ENCODE results near the gene HDAC11. TPM values are rescaled to one million over a fixed set of nuclear protein-coding genes. Genes with fewer than 3 reads are reported as not detected.
A peak's percentile ranks its signal among the peaks of the same experiment; 100 is the strongest.

Gene HDAC11
- total and polyA plus RNA-seq, 7 donors: 9.2 to 29.6 (median 22.3) TPM

- no peak overlapping the region for H3K27ac ChIP-seq
- no peaks in the 10 kb centered on the region for H3K9me3 ChIP-seq
- 76 to 85% (median 77%) methylated on average over 6 of the region's 6 CpGs for WGBS, 3 donors
- intact Hi-C loops (cut with DNase I): loop anchor here in 1 of 2 donors (10.0 kb wide), 1 partner anchor 111 kb away; no protein-coding TSS in a partner anchor
- no peaks in the 10 kb centered on the region for H3K27me3 ChIP-seq (ENCODE audit: insufficient read depth in 3 of 3, low read length in 2 of 3)
- H3K36me3 ChIP-seq (ENCODE audit: insufficient read depth in 1 of 2, low read depth in 1 of 2): no peaks in the 10 kb centered on the region
- no peak for DNase-seq
- no peak for ATAC-seq
- no peak for TF ChIP-seq CTCF (IDR thresholded peaks at IDR 0.05)
- H3K4me1 ChIP-seq: peaks cover 3% of the 10 kb centered on the region
- H3K4me3 ChIP-seq: no peak overlapping the region
These were observed 24.5 kb upstream of the HDAC11 start for GRCh38 chr3:13455644-13456043.

- DNase-seq (no peak), ATAC-seq (no peak)
- Histone ChIP-seq H3K36me3 (ENCODE audit: insufficient read depth in 1 of 2, low read depth in 1 of 2) (no peaks in the 10 kb centered on the region), H3K4me3 (no peak overlapping the region), H3K9me3 (no peaks in the 10 kb centered on the region), H3K27me3 (ENCODE audit: insufficient read depth in 3 of 3, low read length in 2 of 3) (no peaks in the 10 kb centered on the region), H3K27ac (no peak overlapping the region), H3K4me1 (peaks cover 13% of the 10 kb centered on the region)
- 92 to 96% (median 93%) methylated on average over 4 of the region's 4 CpGs for WGBS, 3 donors
- intact Hi-C loops (cut with DNase I): loop anchor here in 1 of 2 donors (10.0 kb wide), 1 partner anchor 113 kb away; no protein-coding TSS in a partner anchor
- no peak for TF ChIP-seq CTCF (IDR thresholded peaks at IDR 0.05)
These were observed 22.5 kb upstream of the HDAC11 start for GRCh38 chr3:13457593-13457992.

- peaks cover 17% of the 10 kb centered on the region for H3K4me1 ChIP-seq
- TF ChIP-seq CTCF (IDR thresholded peaks at IDR 0.05): no peak
- intact Hi-C loops (cut with DNase I): loop anchor here in 1 of 2 donors (10.0 kb wide), 1 partner anchor 115 kb away; no protein-coding TSS in a partner anchor
- no peak for ATAC-seq
- no peaks in the 10 kb centered on the region for H3K36me3 ChIP-seq (ENCODE audit: insufficient read depth in 1 of 2, low read depth in 1 of 2)
- no peak for DNase-seq
- H3K9me3 ChIP-seq: no peaks in the 10 kb centered on the region
- H3K27ac ChIP-seq: no peak overlapping the region
- no peaks in the 10 kb centered on the region for H3K27me3 ChIP-seq (ENCODE audit: insufficient read depth in 3 of 3, low read length in 2 of 3)
- H3K4me3 ChIP-seq: no peak overlapping the region
- WGBS, 3 donors: 75 to 86% (median 77%) methylated on average over 9 of the region's 9 CpGs
These were observed 20.3 kb upstream of the HDAC11 start for GRCh38 chr3:13459605-13460340.

- no peaks in the 10 kb centered on the region for H3K9me3 ChIP-seq
- H3K27ac ChIP-seq: peak overlapping the region; percentile 9
- ATAC-seq: no peak
- H3K27me3 ChIP-seq (ENCODE audit: insufficient read depth in 3 of 3, low read length in 2 of 3): no peaks in the 10 kb centered on the region
- no peaks in the 10 kb centered on the region for H3K36me3 ChIP-seq (ENCODE audit: insufficient read depth in 1 of 2, low read depth in 1 of 2)
- WGBS, 3 donors: 95 to 97% (median 95%) methylated on average over 7 of the region's 7 CpGs
- intact Hi-C loops (cut with DNase I): no loop called here
- no peak overlapping the region for H3K4me3 ChIP-seq
- no peak for TF ChIP-seq CTCF (IDR thresholded peaks at IDR 0.05)
- peaks cover 17% of the 10 kb centered on the region for H3K4me1 ChIP-seq
- no peak for DNase-seq
These were observed 19.8 kb upstream of the HDAC11 start for GRCh38 chr3:13460341-13460736.

Data from psoas muscle (tissue), 8 donors.